GM12801 (cell line): ENCODE results near the gene SLC30A1.

Source experiments
- TF ChIP-seq, protein P1 (sequence below): IDR thresholded peaks from one replicate; pipeline ENCODE4 v1.5.1; 2011; ENCODE audit warnings: control low read depth; ENCODE audit not compliant: insufficient read length; ENCODE audit errors: extremely low read depth

SLC30A1 gene

DNA sequence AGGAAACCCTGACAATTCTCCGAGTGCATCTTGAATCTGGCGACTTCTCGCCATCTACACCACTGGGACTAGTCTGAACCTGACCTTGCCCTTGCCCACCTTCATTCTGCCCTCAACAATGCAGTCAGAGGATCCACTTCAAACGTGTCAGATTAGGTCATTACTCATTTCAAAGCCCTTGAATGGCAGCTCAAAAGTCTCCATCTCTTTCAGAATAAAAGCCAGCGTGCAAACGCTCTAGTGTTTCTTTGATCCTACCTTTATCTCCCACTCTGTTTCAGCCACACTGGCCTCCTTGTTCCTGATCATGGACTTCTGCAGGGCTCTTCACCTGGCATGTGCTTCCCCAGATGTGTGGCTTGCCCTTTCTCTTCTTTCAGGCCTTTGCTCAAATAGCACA lies 31.3 kb downstream of the SLC30A1 start:
- TF ChIP-seq, protein P1, sequence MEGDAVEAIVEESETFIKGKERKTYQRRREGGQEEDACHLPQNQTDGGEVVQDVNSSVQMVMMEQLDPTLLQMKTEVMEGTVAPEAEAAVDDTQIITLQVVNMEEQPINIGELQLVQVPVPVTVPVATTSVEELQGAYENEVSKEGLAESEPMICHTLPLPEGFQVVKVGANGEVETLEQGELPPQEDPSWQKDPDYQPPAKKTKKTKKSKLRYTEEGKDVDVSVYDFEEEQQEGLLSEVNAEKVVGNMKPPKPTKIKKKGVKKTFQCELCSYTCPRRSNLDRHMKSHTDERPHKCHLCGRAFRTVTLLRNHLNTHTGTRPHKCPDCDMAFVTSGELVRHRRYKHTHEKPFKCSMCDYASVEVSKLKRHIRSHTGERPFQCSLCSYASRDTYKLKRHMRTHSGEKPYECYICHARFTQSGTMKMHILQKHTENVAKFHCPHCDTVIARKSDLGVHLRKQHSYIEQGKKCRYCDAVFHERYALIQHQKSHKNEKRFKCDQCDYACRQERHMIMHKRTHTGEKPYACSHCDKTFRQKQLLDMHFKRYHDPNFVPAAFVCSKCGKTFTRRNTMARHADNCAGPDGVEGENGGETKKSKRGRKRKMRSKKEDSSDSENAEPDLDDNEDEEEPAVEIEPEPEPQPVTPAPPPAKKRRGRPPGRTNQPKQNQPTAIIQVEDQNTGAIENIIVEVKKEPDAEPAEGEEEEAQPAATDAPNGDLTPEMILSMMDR: no peak

DNA sequence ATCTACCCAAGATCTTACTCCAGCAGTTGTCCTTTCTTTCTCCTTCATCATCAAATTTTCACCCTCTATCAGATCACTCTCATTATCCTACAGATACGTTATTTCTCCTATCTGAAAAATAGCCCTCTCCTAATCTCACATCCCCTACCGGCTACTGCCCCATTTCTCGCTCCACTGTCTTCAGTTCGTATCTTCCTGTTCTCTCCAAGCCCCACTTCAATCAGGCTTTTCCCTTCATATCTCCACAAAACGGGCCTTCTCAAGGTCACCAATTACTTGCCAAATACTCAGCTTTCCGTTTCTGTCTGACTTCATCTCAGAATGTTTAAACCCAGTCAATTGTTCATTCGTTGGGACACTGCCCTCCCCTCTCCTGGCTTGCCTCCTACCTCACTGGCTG lies 32.4 kb downstream of the SLC30A1 start:
- TF ChIP-seq, protein P1: no peak

DNA sequence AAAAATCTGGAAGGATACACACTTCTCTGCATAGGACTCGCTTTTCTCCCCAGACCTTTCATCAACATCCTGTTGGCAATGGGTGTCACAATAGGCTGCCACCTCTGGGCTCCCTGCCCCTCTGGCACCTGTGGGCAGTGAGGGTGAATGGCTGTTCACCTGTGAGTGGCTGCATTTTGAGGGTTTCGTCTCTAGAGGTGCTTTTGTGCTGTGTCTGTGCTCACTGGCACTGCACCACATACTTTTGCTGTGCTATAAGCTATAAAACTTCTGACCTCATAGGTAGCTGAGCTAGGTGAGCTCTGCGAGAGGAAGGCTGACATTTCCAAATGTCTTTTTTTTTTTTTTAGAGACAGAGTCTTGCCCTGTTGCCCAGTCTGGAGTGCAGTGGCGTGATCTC lies 35.9 kb downstream of the SLC30A1 start:
- TF ChIP-seq, protein P1: no peak

DNA sequence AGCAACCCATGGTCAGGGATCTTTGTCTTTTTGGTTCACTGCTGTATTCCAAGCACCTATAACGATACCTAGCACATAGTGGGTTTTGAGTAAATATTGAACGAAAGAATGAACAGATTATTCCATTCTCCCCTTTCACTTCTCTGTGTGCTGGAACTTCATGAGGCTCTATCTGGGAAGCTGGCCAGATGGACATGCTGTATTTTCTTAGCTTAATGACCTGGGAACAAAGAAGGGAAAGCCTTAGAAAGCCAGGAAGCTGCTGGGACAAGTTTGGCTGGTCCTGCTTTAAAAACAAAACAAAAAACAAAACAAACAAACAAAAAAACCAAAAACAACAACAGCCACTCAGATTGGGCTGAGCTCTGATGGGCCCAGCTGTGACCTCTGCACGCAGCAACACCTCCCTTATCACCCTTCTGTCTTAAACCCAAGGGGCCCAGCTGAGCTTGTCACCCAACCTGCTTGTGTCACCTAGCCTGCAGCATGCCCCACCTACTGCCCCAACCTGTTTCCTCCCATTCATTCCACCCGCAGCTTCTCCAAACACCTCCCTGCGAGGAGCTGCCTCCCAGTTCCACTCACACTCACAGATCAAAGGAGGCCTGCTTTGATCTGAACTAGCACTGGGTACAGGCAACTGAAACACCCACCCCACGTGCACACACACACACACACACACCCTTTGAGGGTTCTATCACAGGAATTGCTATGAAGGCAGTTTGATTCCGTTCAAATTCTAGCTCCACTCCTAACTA lies 37.1 kb downstream of the SLC30A1 start:
- TF ChIP-seq, protein P1: no peak

DNA sequence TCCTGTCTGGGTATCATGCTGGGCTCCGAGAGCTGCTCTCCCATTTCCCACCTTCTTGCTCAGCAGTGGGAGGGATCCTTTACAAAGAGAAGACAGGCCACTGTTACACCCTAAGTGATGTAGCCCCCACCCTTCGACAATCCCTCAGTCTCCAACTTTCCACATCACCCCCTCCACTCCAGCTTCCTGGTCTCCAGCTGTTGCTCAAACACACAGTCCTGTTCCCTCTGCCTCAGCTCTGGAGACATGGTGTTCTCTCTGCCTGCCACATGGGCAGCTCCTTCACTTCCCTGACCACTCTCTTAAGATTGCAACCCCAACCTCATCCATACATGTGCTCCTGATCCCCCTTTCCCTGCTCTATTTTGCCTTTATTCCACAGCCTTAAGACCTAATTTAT lies 37.7 kb downstream of the SLC30A1 start:
- TF ChIP-seq, protein P1: no peak

DNA sequence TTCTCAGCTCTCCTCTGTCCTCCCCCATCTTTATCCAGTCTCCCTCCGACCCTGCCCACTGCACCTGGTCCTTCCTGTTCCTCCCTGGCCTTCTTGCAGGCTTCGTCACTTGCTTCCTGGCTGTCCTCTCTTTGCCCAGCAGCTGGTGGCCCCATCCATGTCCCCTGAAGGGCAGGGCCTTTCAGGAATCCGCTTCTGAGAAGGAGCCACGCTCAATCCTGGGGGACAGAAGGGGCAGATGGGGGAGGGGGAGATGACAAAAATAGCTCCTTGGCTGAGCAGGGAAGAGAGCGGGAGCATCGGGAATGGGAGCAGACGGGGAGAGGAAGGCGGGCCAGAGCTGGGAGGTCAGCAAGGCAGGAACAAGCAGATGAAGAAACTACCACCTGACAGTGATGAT lies 40.7 kb downstream of the SLC30A1 start:
- TF ChIP-seq, protein P1: no peak

DNA sequence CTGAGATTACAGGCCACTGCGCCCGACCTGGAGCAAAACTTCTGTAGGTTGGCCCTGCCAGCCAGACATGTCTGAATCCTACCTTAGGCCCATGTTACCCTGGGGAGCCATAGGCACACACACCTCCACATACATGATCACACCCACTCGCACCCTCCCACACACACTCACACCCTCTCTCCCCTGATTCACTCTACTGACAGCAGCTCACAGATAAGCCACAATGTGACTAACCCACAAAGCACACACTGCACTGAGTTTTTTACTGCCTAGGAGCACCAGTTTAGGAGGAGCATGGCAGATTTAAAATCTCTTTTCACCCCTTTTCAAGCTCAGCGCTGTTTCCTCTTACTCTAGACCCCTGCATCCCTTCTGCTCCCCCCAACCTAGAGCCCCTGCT lies 41.7 kb downstream of the SLC30A1 start:
- TF ChIP-seq, protein P1: no peak
